HG03520 (cell line): ENCODE results near the gene GSX2.
A peak's percentile ranks its signal among the peaks of the same experiment; 100 is the strongest.
"Not testable (repeated sequence)": the region's sequence is repeated elsewhere in the genome, so short reads cannot be mapped to it uniquely, and the experiment has no call there.

Experiments
- ATAC-seq: cut with Tn5 transposase; IDR thresholded peaks from one replicate; pipeline ENCODE4 v1.9.1; 2021; ENCODE audit warnings: mild to moderate bottlenecking, moderate library complexity; ENCODE audit not compliant: unreplicated experiment

The GSX2 gene

DNA sequence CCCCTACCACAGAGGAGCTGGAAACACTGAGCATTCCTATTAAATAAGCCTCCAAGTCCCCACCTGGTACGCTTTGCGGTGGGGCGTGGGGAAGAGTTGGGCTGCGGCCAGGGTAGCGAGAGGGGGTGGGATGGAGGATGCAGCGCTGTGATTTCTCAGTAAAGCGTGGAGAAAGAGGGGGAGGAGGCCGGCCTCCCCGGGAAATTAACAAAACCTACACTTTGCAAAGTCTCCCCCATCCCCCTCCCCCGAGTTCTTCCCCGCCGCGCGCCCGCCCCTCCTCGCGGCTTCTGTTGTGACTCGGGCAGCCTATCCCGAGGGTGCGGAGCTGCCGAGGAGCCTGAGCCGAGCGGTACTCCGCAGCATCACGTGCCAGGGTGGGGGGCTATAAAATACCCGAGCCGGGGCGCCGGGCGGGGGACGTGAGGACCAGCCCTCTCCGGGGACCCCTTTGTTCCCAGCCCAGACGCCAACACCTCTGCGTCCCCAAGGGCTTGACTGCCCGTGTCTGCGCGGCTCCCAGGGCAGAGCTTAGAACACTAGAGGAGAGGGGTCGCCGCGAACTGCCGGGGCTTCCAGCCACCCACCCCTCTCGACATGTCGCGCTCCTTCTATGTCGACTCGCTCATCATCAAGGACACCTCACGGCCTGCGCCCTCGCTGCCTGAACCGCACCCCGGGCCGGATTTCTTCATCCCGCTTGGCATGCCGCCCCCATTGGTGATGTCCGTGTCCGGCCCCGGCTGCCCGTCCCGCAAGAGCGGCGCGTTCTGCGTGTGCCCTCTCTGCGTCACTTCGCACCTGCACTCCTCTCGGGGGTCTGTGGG, at the start of gene GSX2:
GSX2 (plus strand) TSS at position 416 of the 827 bp plus-strand sequence; CDS start at position 598, 182 bp downstream.
- ATAC-seq = no peak

DNA sequence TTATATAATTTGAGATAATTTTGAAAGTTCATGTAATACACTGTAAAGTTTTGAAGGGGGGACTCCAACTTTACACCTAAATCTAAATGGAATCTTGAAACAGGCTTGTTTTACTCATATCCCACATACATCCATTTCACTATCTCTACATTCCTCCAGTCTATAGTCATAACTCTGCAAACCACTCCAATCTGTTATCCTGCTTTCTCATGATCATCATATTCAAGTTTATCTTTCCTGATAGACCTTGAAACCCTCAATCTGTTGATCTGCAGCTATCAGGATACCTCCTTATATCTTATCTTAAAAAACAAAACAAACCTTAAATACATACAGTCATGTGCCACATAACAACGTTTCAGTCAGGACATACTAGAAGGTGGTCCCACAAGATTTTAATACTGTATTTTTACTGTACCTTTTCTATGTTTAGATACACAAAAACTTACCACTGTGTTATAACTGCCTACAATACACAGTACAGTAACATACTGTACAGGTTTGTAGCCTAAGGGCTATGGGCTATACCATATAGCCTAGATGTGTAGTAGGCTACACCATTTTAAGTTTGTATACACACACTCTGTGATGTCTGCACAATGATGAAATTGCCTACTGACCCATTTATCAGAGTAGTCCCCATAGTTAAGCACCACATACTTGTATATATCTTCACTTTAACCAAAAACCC, 49.6 kb upstream of the GSX2 start:
- ATAC-seq = no peak

DNA sequence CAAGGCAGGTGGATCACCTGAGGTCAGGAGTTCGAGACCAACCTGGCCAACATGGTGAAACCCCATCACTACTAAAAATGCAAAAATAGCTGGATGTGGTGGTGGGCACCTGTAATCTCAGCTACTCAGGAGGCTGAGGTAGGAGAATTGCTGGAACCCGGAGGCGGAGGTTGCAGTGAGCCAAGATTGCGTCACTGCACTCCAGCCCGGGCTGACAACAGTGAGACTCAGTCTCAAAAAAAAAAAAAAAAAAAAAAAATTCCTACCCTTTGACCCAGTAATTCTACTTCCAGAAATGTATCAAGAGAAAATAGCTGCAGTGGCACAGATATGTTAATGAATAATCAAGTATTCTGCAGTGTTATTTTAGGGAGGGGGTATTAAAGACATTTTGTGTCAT, 46.6 kb upstream of the GSX2 start:
- ATAC-seq = not testable (repeated sequence)

DNA sequence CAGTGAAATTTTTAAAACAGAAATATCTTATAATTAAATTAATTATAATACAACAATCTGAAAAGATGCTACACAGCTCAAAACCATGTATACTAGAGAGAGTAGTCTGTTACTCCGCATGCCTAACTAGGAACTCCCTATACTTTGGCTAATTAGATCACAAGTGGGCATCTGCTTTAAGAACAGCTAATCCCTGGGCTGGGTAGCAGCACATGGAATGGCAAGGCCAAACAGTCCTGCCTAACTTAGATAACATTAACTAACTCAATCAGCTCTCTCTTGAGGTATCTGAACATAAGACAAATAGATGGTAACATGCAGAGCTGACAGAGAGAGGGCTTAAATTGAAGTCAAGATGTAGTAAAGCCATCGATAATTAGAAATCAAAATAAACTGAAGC, 45.5 kb upstream of the GSX2 start:
- ATAC-seq = no peak

DNA sequence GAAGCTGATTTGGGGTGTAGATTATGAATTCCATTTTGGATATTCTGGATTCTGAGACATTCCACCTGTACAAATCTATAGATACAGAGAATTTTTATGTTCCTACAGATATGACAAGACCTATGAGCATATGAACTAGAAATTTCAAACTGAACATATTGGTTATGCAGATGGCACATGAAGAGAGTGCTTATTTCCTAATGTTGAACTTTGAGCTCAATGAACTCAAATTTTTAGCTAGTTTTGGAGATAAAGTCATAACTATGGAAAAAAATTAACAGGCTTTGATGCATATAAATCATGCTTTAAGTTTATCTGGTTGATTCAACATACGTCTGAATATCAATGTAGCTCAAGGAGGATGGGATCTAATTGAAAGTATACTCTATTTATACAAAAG, 44.5 kb upstream of the GSX2 start:
- no peak for ATAC-seq

DNA sequence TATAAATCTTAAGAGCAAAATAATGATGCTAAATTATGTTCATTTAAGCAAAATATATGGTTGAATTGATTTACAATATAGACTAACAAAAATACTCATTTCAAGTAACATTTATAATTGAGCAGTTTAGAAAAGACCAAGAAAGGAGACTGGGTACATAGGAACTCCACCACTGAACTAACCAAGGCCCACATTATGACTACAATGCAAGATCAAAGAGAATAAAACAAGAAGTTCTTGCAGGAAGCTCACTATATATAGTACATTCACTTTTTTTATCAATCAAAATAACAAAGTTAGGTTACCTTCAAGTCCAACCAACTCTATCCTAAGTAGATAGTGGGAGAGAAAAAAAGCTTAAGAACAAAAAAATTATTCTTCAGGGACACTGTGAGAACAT, 43.6 kb upstream of the GSX2 start:
- ATAC-seq = no peak

DNA sequence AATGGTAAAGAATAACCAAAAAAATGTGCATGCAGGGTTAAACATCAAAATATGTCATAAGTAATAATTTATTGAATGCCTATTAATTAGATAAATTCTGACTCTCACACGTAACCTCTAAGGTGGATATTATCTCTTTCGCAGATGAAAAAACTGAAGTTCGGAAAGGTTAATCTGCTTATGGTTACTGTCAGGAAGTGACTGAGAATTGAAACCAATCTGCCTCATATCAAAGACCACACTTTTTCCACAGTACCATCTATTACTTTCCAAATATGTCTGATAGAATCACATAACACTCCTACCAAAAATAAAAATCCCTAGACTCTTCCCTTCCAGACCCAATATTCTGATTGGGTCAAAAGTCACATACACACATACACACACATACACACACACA, 41.8 kb upstream of the GSX2 start:
- no peak for ATAC-seq

DNA sequence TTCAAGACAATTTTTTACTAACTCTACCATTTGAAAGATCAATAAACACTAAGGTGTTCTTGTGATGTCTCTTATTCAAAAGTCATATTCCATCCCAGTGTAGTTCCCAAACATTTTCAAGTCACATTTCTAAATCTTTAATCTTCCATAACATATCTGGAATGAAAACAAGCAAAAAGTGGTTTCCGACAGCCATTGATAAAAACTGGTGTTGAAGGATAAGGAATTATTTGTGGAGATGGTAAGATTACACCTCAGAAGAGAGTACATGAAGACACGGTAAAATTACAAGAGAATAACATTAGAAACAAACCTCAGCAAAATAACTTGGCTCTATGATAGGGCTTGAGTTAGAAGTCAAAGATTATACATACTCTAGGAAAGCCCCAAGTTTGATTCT, 39.8 kb upstream of the GSX2 start:
- no peak for ATAC-seq

DNA sequence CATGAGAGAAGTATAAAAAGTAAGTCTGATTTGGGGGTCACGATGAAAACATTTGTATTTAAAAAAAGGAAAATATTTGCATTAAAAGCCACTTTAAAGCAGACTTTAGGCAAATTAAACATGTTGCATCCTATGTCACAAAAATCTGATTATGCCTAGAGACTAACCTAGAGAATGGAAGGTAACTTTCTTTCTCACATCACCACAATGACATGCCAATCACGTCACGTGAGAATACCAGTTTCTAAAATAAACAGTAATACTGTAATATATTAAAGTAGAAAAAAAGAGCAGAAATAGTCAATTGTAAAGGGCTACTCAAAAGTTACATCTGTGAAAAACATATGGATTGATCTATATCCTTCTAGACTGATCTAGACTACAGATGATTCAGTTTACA, 38.9 kb upstream of the GSX2 start:
- ATAC-seq = no peak

DNA sequence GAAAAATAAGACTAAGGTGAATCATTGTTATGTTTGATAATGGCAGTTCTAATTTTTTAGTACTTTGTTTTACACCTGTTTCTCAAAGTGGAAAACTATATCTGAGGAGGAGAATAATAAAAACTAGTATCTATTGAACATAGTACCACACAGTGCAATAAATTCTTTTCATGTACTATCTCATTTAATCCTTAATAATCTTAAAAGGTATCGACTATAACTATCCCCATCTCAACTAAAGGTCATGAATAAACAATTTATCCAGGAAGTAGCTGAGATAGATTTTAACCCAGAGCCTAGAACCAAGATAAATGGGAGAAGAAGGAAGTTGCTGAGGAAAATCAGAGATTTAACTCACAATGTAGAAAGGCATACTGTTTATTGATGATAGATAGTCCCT, 38.1 kb upstream of the GSX2 start:
- no peak for ATAC-seq

DNA sequence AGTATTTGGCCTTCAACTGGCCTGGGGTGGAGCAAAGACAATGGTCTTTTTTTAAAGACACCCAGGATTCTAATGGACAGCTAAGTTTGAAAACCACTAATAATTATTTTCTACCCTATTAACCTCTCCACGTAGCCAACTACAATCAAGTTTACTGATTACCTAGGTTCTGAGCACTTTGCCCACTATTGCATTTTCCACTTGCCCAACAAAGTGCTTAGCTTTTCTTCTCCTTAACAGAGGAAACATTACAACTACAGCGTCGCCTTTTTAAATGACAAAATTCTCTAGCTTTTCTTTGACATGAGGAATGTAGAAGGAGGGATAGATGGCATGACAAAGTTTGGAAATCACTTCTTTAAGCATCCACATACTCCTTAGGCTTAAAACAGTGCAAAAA, 37.6 kb upstream of the GSX2 start:
- no peak for ATAC-seq

DNA sequence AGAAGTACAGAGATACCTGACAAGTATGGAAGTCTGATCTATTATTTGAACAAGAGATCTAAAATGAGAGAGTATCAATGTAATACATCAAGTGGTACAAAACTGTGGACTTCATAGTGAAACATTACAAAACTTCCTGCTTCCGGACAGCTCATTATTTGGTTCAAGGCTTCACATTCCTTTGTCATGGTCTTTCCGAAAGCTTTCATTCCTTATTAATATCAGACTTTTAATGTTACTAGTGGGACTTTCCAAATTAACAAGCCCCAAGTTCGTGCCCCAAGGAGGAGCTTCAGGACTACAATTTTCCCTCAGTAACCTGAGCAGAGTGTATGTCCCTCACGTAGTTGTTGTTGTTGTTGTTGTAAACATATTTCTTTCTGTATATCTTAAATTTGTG, 36.7 kb upstream of the GSX2 start:
- no peak for ATAC-seq

DNA sequence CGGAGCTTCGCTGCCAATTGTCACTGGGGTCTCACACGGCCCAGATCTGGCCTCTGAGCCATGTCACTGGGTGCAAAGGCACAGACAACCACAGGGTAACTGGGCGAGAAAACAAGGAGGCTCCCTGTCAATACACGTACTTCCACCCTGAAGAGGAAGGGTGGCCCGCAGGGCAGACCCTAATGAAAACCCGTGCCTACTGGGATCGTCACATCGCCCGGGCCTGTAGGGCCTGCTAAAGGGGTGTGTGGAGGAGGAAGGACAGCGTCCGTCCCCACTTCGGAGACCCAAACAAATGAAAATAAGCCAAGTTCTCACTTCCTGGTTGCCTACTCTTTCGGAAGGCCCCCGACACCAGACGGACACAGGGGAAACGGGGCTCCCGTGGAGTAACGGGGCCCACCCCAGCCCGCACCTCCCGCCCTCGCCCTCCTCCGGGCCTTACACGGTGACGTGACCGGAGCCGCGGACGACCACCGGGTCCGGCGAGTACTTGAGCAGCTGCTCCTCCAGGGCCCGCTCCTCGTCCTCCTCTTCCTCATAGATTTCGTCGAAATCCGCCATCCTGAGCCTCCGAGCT, 36.1 kb upstream of the GSX2 start:
- ATAC-seq = peak; percentile 21

DNA sequence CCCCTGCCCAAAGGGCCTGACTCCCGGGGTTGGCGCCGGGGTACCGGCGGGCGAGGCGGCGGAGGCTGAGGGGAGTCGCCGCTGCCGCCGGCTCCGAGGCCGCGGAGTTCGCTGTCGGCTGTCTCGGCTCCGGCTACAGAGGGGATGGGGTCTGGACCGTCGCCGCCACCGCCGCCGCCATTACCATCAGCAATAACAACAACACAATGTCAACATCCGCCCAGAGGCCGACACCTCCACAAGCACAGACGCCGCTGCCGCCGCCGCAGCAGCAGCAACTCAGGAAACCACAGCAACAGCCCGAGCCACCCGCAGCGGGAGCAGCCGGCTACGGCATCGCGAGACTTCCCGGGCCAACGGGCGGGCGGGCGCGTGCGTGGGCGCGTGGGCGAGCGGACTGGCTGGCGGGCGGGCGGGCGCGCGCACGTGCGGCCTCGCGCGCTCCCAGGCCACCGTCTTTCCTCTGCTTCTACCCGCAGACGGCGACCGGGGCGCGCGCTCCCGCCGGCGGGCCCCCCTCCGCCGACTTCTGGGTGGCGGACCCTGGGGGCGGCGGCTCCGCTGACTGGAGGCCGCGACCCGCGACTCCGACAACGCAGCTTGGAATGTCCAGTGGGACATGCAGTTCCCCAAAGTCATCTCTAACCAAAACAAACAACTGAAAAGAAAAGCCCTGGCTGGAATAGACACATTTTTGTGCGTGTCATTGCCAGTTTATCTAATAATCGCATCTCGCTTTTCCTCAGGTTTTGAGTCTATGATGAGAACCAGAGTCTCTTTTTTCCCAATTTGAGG, 35.4 kb upstream of the GSX2 start, which contains the start of gene CHIC2:
CHIC2 (minus strand) TSS at position 289 of the 795 bp plus-strand sequence. CDS start 305 bp downstream, outside the sequence.
- peak; percentile 92 for ATAC-seq

DNA sequence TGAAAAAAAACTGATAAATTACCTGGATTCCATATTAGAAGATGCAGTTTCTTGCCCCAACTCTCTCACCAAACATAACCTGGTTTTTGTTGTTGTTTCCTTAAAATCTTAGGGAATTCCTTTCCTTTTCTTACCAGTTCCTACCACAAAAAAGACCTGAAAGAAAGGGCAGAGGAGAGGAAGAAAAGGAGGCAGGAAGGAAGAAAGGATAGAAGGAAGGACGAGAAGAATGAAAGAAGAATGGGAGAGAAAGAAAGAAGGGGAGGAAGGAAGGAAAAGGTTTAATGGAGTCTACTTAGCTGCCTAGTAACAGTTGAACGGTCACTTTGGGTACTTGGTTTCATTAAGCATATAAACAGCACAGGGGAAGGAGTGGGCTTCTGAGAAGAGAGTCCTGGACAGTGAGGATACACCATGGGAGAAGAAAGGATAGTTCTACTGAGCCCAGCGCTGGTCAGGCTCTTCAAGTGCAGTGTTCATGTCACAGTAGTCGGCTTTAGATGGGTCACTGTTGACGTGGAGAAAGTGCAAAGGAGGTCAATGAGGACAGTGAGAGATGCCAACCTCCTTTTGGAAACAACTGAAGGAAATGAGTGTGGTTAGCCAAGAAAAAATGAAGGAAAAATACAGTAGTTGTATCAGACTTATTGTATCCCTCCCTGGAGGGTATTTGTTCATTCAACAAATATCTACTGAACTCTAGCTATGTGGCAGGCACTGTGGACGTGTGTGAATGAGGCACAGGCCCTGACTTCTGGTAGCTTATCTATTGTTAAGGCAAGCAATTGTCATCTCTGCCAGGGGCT, 34.5 kb upstream of the GSX2 start:
- no peak for ATAC-seq

DNA sequence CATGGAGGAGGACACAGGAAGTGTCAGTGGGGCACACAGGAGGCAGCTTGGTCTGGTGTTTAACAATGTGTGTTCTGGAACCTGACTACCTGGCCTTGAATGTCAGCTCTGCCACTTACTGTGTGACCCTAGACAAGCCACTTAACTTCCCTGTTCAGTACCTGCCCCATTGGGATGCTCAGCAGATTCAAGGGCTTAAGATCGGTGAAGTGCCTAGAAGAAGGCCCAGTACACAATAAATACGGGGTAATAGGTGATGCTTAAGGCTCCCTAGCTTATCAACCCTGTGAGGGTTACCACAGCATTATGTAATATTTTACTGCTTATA, 33.9 kb upstream of the GSX2 start:
- ATAC-seq = no peak

DNA sequence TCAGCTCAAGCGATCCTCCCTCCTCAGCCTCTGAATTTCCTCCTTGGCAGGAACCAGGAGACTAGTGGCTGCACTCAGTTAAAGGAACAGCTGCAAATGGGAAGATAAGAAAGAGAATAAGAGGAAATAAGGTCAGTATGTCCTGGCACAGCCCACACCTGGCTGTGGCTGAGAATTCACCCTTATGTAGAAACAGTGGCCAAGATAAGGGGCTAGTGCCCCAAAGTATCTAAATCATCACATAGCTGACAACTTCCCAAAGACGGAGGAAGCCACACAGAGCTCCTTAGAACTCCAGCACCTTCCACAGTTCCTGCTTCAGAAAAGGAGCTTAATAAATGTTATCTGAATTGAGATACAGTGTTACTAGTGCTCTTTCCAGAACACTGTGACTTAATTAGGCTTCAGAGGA, 33.2 kb upstream of the GSX2 start:
- no peak for ATAC-seq

DNA sequence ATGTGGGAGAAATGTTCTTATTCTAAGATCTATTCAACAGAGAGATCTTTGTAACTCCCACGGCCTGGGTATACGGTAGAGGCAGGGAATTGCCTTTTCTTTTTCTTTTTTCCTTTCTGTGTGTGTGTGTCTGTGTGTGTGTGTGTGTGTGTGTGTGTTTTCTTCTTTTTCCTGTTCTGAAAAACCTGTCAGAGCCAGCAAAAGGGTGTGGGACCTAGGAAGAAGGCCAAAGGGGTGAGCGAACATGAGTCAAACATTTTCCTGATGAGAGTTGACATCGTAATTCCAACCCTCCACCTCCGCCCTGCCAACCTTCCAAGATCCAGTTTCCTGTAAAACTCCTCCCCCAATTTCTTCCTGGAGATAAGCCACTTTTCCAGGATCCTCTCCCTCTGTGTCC, 32.8 kb upstream of the GSX2 start:
- no peak for ATAC-seq

DNA sequence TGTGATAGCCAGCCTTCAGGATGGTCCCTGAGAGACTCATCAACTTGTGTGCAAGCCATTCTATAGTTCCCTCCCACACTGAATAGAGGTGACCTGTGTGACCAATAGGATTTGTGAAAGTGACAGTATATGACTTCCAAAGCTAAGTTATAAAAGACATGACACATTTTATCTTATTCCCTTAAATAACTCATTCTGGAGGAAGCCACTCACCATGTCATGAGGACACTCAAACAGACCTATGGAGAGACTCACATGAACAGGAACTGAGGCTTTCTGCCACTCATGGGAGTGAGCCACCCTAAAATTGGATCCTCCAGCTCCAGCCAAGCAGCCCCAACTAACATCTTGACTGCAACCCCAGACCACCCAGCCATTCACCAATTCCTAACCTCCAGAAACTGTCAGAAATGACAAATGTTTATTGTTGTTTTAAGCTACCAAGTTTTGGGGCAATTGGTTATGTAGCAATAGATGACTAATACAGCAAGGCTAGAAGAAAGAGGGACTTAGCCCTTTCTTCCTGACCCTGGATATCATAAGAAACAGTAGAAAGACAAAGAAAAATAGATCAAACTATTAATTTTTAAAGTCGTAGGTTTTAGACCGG, 26.6 kb upstream of the GSX2 start:
- no peak for ATAC-seq

DNA sequence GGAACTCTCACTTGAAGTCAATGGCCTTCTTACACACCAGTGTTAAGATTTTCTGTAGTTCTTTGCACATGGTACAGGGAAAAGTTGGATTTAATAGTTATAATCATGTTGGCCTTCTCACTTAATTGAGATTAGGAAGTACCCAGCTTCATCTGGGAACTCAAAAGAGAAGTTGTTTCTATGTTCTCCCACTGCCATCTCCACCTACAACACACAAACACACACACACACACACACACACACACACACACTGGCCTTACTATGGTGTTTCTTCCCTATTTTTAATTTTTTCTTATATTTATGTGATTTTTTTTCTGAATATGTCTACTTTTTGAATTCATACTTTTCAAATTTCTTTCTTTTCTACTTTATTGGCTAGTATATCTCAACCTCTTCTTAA, 25.6 kb upstream of the GSX2 start:
- no peak for ATAC-seq
